Putamen (tissue), 1 donor: ENCODE results near the gene ITGAL.
"Not testable (repeated sequence)": the region's sequence is repeated elsewhere in the genome, so short reads cannot be mapped to it uniquely, and the experiment has no call there.

ENCODE experiments used
- DNase-seq: peaks from one replicate; pipeline ENCODE4 v3.0.0-alpha.2; 2016; ENCODE audit warnings: low spot score

ITGAL gene

DNA sequence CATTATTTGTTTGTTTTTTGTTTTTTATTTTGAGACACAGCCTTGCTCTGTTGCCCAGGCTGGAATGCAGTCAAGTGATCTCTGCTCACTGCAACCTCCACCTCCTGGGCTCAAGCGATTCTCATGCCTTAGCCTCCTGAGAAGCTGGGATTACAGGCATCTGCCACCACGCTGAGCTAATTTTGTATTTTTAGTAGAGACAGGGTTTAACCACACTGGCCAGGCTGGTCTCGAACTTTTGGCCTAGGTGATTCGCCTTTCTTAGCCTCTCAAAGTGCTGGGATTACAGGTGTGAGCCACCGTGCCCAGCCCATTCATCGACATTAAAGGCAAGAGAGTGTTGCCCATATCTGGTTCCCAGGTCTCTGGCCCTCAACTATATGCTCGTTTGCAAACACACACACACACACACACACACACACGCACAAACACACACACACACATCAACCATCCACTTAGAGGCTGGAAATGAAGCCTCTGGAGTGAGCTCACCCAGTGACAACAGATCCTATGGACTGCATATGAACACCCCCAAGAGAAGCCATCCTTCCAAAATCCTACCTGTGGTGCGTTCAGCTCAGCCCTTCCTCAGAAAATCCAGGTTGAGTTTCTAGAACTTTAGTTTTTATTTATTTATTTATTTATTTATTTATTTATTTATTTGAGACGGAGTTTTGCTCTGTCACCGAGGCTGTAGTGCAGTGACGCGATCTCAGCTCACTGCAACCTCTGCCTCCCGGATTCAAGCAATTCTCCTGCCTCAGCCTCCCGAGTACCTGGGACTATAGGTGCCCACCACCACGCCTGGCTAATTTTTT lies 14.6 kb upstream of the ITGAL start:
- DNase-seq: no peak

DNA sequence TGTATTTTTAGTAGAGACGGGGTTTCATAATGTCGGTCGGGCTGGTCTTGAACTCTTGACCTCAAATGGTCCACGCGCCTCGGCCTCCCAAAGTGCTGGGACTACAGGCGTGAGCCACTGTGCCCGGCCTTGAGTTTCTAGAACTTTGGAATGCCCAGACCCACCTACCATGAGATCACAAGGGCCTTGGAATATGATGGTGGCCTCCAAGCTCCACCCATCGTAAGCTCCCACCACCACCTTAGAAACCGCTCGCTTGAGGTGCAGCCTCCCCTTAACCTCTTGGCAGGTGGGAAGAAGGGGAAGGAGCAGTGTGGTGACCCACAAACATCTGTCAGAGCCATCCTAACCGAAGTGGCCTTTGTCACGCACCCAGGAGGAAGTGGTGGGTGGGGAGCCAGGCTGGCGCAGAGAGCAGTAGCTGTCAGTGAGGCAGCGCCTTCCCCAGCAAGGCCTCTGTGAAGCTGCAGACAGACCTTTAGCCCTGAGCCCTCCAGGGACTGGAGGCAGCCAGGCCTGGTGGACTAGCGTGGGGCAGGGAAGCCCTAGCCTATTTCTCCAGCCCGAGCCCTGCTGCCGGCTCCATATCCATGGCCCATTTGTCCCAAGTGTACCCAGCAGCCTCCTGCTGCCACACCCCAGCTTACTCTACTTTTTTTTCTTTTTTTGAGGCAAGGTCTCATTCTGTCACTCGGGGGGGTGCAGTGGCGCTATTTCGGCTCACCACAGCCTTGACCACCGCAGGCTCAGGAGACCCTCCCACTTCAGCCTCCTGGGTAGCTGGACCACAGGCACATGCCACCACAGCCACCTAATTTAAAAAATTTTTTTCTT lies 13.8 kb upstream of the ITGAL start:
- no peak for DNase-seq

DNA sequence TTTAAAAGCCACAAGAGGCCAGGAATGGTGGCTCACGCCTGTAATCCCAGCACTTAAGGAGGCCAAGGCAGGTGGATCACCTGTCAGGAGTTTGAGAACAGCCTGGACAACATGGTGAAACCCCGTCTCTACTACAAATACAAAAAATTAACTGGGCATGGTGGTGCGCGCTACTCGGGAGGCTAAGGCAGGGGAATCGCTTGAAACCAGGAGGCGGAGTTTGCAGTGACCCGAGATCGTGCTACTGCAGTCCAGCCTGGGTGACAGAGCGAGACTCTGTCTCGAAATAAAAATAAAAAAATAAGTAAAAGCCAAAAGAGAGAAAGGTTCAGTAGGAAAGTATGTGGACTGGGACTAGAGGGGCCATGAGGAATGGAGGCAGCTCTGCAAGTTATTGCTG lies 13.1 kb upstream of the ITGAL start:
- no peak for DNase-seq

DNA sequence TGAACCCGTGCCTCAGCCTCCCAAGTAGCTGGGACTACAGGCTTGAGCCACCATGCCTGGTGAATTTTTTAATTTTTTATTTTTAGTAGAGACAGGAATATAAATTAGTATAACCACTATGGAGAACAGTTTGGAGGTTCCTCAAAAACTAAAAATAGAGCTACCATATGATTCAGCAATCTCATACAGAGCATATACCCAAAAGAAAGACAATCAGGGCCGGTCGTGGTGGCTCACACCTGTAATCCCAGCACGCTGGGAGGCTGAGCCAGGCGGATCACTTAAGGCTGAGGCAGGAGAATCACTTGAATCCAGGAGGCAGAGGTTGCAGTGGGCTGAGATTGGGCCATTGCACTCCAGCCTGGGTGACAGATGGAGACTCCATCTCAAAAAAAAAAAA lies 11.1 kb upstream of the ITGAL start:
- not testable (repeated sequence) for DNase-seq

GRCh38 chr16:30464078-30464477 lies 8.5 kb upstream of the ITGAL start:
- DNase-seq: no peak

DNA sequence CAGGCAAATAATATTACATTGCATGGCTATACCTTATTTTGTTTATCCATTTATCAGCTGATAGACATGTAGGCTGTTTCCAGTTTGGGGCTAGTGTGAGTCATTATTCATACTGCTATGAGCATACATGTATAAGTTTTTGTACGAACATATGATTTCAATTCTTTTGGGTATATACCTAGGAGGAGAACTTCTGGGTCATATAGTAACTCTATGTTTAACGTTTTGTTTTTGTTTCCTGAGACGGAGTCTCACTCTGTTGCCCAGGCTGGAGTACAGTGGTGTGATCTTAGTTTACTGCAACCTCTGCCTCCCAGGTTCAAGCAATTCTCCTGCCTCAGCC lies 2.4 kb upstream of the ITGAL start:
- DNase-seq: no peak

DNA sequence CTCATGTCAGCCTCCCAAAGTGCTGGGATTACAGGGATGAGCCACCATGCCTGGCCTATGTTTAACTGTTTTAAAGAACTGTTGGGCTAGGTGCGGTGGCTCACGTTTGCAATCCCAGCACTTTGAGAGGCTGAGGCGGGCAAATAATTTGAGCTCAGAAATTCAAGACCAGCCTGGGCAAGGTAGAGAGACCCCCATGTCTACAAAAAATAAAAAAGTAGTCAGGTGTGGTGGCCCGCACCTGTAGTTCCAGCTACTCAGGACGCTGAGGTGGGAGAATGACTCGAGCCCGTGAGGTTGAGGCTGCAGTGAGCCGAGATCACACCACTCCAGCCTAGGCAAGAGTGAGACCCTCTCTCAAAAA lies 1.9 kb upstream of the ITGAL start:
- no peak for DNase-seq

DNA sequence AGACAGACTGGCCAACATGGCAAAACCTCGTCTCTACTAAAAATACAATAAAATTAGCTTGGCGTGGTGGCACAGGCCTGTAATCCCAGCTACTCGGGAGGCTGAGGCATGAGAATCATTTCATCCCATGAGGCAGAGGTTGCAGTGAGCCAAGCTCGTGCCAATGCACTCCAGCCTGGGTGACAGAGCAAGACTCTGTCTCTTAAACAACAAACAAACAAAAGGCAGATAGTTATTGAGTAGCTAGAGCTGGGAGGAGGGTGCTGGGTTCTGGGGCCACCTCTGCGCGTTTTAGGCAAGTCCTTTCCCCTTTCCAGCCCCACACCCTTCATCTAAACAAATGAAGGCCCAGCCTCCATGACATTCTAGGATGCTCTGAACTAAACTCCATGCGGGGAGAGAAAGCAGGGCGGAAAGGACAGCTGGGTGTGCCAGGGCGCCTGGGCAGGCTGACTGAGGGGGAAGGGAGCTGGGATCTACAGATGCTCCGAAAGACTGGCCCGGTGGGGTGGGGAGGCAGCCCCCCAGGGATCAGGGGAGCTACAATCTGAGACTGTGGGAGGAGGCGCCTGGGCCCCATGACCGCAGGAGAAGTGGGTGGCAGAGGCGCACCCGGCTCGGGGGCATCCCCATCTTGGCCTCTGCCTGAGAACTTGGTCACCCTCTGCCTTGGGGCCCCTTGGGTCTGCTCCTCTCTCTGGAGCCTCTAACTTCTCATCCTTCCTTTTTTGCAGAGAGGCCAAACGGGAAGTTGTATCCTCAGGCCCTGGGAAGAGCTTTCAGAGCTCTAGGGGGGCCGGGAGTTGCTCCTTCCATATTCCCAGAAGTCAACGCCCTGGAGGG lies 910 bp downstream of the ITGAL start:
- DNase-seq: no peak

- no peak for DNase-seq
These were observed 1.5 kb downstream of the ITGAL start for GRCh38 chr16:30474074-30474452.

GRCh38 chr16:30474684-30475083 lies 2.1 kb downstream of the ITGAL start:
- DNase-seq: no peak

DNA sequence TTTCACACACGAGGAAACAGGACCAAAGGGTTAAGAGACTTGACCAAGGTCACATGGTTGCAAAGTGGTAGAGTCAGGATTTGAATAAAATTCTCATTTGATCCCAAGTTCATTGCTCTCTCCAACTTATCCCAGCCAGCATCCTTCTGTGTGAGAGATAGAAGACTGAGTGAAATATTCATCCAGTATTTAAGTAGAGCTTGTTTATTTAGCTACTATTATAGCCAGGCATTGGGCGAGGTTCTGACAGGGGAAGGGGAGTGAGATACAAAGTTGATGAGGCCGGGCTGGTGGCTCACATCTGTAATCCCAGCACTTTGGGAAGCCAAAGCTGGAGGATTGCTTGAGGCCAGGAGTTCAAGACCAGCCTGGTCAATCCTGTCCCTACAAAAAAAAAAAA lies 4.4 kb downstream of the ITGAL start:
- no peak for DNase-seq

GRCh38 chr16:30477773-30478172 lies 5.2 kb downstream of the ITGAL start:
- DNase-seq: not testable (repeated sequence)

- no peak for DNase-seq
These were observed 6.4 kb downstream of the ITGAL start for GRCh38 chr16:30478766-30479478.

- DNase-seq: no peak
These were observed 8.8 kb downstream of the ITGAL start for GRCh38 chr16:30481381-30481780.

- DNase-seq: no peak
These were observed 9.8 kb downstream of the ITGAL start for GRCh38 chr16:30482366-30482765.

- DNase-seq: no peak
These were observed 12.3 kb downstream of the ITGAL start for GRCh38 chr16:30484887-30485286.

DNA sequence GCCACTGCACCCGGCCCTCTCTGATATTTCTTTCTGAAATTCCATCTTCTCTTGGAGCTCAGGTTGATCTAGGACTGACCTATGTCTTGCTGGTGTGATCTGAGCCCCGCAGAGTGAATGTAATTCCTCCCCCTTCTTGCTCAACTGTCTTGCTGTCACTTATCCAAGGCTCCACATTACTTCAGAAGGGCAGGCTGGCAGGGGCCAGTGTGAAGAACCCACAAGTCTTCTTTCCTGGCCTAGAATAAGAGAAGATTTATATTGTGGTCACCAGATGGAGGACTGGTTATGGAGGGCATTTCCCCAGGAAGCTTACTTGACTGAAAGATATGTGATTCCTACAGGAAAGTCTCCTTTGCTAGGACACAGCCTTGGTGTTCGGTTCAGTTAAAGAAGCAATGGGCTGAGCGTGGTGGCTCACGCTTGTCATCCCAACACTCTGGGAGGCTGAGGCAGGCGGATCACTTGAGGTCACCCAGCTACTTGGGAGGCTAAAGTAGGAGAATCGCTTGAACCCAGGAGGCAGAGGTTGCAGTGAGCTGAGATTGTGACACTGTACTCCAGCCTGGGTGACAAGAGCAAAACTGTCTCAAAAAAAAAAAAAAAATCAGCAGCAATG lies 13.4 kb downstream of the ITGAL start:
- DNase-seq: no peak

DNA sequence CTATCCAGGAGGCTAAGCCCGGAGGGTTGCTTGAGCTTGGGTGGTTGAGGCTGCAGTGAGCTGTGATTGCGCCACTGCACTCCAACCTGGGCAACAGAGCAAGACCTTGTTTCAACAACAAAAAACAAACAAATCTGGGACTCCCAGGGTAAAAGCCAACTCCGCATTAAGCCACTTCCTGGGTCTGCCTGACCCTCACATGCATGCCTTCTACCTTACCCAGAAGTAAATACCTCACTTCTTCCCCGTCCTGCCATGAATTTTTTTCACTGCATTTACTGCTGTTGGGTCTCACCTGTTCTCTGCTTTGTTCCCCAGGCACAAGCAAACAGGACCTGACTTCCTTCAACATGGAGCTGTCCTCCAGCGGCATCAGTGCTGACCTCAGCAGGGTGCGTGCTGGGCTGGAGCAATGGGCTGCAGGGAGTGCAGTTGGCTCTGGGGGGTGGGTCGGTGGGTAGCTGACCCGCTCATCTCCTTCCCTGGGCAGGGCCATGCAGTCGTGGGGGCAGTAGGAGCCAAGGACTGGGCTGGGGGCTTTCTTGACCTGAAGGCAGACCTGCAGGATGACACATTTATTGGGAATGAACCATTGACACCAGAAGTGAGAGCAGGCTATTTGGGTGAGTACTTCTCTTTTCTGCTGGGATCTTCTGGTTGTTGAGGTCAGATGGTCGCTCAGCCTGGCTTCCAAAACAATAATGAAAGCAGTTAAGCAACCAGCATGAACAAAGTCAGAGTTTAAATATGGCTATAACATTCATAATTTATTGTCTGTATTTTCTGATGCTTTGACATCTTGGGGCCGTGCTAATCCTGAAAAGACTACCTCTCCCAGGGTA lies 16.4 kb downstream of the ITGAL start:
- no peak for DNase-seq

GRCh38 chr16:30490210-30490609 lies 17.7 kb downstream of the ITGAL start:
- no peak for DNase-seq

GRCh38 chr16:30491229-30491628 lies 18.7 kb downstream of the ITGAL start:
- DNase-seq: no peak
